Measurements from ENCODE around the gene KNOP1. TPM values are rescaled to one million over a fixed set of nuclear protein-coding genes. Genes with fewer than 3 reads are reported as not detected.

Gene KNOP1
- total RNA-seq, 4 donors from 2014 or later = 4.1 to 9.2 (median 5.5) TPM

GRCh38 chr16:19754644-19755036, 36.6 kb upstream of the KNOP1 start:
- no peak for TF ChIP-seq CTCF (IDR thresholded peaks at IDR 0.05 in 4 of 5, conservative IDR thresholded peaks at IDR 0.05 in 1 of 5)
- no peak for TF ChIP-seq POLR2A (IDR thresholded peaks at IDR 0.05)
- H3K4me3 ChIP-seq = no peak overlapping the region
- peak in 1 of 2 donors; percentile 18 for ATAC-seq
- no peaks in the 10 kb centered on the region for H3K9me3 ChIP-seq
- DNase-seq = no peak
- no peaks in the 10 kb centered on the region for H3K27me3 ChIP-seq
- peaks cover 17 to 20% of the 10 kb centered on the region in 2 donors for H3K4me1 ChIP-seq
- no peaks in the 10 kb centered on the region for H3K36me3 ChIP-seq
- peak overlapping the region; percentile 16 to 69 (median 58) for H3K27ac ChIP-seq
- in situ Hi-C loops (cut with MboI; ENCODE audit: low sequenced_read_pairs in 4 of 4) = no loop called here
- intact Hi-C loops (cut with DNase I; ENCODE audit: low total_unique reads) = no loop called here

GRCh38 chr16:19753815-19754643, 36.0 kb upstream of the KNOP1 start:
- Histone ChIP-seq H3K36me3 (no peaks in the 10 kb centered on the region), H3K4me3 (no peak overlapping the region), H3K27me3 (no peaks in the 10 kb centered on the region), H3K4me1 (peaks cover 17 to 22% of the 10 kb centered on the region in 2 donors), H3K9me3 (no peaks in the 10 kb centered on the region), H3K27ac (peak overlapping the region; percentile 16 to 69 (median 58))
- ATAC-seq (no peak), DNase-seq (no peak)
- intact Hi-C loops (cut with DNase I; ENCODE audit: low total_unique reads) (no loop called here), in situ Hi-C loops (cut with MboI; ENCODE audit: low sequenced_read_pairs in 4 of 4) (no loop called here)
- TF ChIP-seq POLR2A (IDR thresholded peaks at IDR 0.05) (no peak), CTCF (IDR thresholded peaks at IDR 0.05 in 4 of 5, conservative IDR thresholded peaks at IDR 0.05 in 1 of 5) (no peak)

- H3K27ac ChIP-seq = peak overlapping the region in 2 of 4 donors; percentile 8 to 38
- no peak for TF ChIP-seq CTCF (IDR thresholded peaks at IDR 0.05 in 4 of 5, conservative IDR thresholded peaks at IDR 0.05 in 1 of 5)
- no peak for TF ChIP-seq POLR2A (IDR thresholded peaks at IDR 0.05)
- in situ Hi-C loops (cut with MboI; ENCODE audit: low sequenced_read_pairs in 4 of 4) (no loop called here), intact Hi-C loops (cut with DNase I; ENCODE audit: low total_unique reads) (no loop called here)
- ATAC-seq (no peak), DNase-seq (no peak)
- H3K36me3 ChIP-seq = no peaks in the 10 kb centered on the region
- H3K27me3 ChIP-seq = no peaks in the 10 kb centered on the region
- no peak overlapping the region for H3K4me3 ChIP-seq
- H3K9me3 ChIP-seq = no peaks in the 10 kb centered on the region
- peaks cover 17 to 25% of the 10 kb centered on the region in 2 donors for H3K4me1 ChIP-seq
Observed at GRCh38 chr16:19751478-19752385, 33.7 kb upstream of the KNOP1 start.

- H3K4me1 ChIP-seq = peaks cover 12 to 25% of the 10 kb centered on the region in 2 donors
- in situ Hi-C loops (cut with MboI; ENCODE audit: low sequenced_read_pairs in 4 of 4) (no loop called here), intact Hi-C loops (cut with DNase I; ENCODE audit: low total_unique reads) (no loop called here)
Observed at GRCh38 chr16:19749571-19750080, 31.6 kb upstream of the KNOP1 start.

More at GRCh38 chr16:19749571-19750080, 31.6 kb upstream of the KNOP1 start:
- peak overlapping the region in 1 of 4 donors; percentile 1 for H3K27ac ChIP-seq
- DNase-seq (no peak), ATAC-seq (no peak)
- H3K27me3 ChIP-seq = no peaks in the 10 kb centered on the region
- no peak for TF ChIP-seq POLR2A (IDR thresholded peaks at IDR 0.05)
- TF ChIP-seq CTCF (IDR thresholded peaks at IDR 0.05 in 4 of 5, conservative IDR thresholded peaks at IDR 0.05 in 1 of 5) = no peak
- no peaks in the 10 kb centered on the region for H3K36me3 ChIP-seq
- no peak overlapping the region for H3K4me3 ChIP-seq
- H3K9me3 ChIP-seq = no peaks in the 10 kb centered on the region
